ENCODE measurements around the gene SAPCD2. TPM values are rescaled to one million over a fixed set of nuclear protein-coding genes. Genes with fewer than 3 reads are reported as not detected.
"Not testable (repeated sequence)": the region's sequence is repeated elsewhere in the genome, so short reads cannot be mapped to it uniquely, and the experiment has no call there.

The SAPCD2 gene
- total and polyA plus RNA-seq, 4 donors = 0.26 to 0.60 (median 0.50) TPM; not detected in 1

- intact Hi-C loops (cut with DNase I) = loop anchor here (5.0 kb wide), 2 partner anchors 81 to 86 kb away; partner anchors contain the start of genes C8G (in 1 of the 2) and LCN12 (in 1 of the 2)
- H3K27me3 ChIP-seq (ENCODE audit: control insufficient read depth in 1 of 2, insufficient read depth in 2 of 2, low read length in 1 of 2); H3K4me1 ChIP-seq (ENCODE audit: control insufficient read depth in 1 of 2, insufficient read depth in 2 of 2, low read length in 2 of 2); H3K36me3 ChIP-seq (ENCODE audit: control insufficient read depth in 1 of 2, insufficient read depth in 2 of 2, low read length in 1 of 2); H3K4me3 ChIP-seq (ENCODE audit: low read length in 2 of 2); H3K9me3 ChIP-seq (ENCODE audit: control insufficient read depth, low read length); H3K27ac ChIP-seq (ENCODE audit: low read depth in 1 of 2, low read length in 2 of 2); ATAC-seq (ENCODE audit: low FRiP score); DNase-seq: not testable (repeated sequence)
- 94 to 96% methylated on average over 5 of the region's 5 CpGs for WGBS, 2 donors
Observed at GRCh38 chr9:137033481-137033880, 36.9 kb downstream of the SAPCD2 start.

GRCh38 chr9:137032858-137033257 lies 37.5 kb downstream of the SAPCD2 start:
- Histone ChIP-seq H3K27ac (ENCODE audit: low read depth in 1 of 2, low read length in 2 of 2) (no peak overlapping the region), H3K27me3 (ENCODE audit: control insufficient read depth in 1 of 2, insufficient read depth in 2 of 2, low read length in 1 of 2) (no peaks in the 10 kb centered on the region), H3K4me3 (ENCODE audit: low read length in 2 of 2) (no peak overlapping the region), H3K9me3 (ENCODE audit: control insufficient read depth, low read length) (no peaks in the 10 kb centered on the region), H3K36me3 (ENCODE audit: control insufficient read depth in 1 of 2, insufficient read depth in 2 of 2, low read length in 1 of 2) (no peaks in the 10 kb centered on the region), H3K4me1 (ENCODE audit: control insufficient read depth in 1 of 2, insufficient read depth in 2 of 2, low read length in 2 of 2) (no peaks in the 10 kb centered on the region)
- intact Hi-C loops (cut with DNase I) = loop anchor here (5.0 kb wide), 2 partner anchors 81 to 86 kb away; partner anchors contain the start of genes C8G (in 1 of the 2) and LCN12 (in 1 of the 2)
- 85 to 89% methylated on average over 10 of the region's 10 CpGs for WGBS, 2 donors
- ATAC-seq (ENCODE audit: low FRiP score) (no peak), DNase-seq (peak in 1 of 2 donors; percentile 89)

GRCh38 chr9:137031904-137032640 lies 38.3 kb downstream of the SAPCD2 start, which contains the start of gene FUT7:
Gene FUT7 (minus strand): TSS chr9:137032088. CDS start chr9:137031991, 97 bp downstream.
- Histone ChIP-seq H3K27me3 (ENCODE audit: control insufficient read depth in 1 of 2, insufficient read depth in 2 of 2, low read length in 1 of 2) (no peaks in the 10 kb centered on the region), H3K36me3 (ENCODE audit: control insufficient read depth in 1 of 2, insufficient read depth in 2 of 2, low read length in 1 of 2) (no peaks in the 10 kb centered on the region), H3K4me3 (ENCODE audit: low read length in 2 of 2) (no peak within 1 kb of the TSS), H3K9me3 (ENCODE audit: control insufficient read depth, low read length) (no peaks in the 10 kb centered on the region), H3K4me1 (ENCODE audit: control insufficient read depth in 1 of 2, insufficient read depth in 2 of 2, low read length in 2 of 2) (no peaks in the 10 kb centered on the region), H3K27ac (ENCODE audit: low read depth in 1 of 2, low read length in 2 of 2) (no peak within 1 kb of the TSS)
- DNase-seq = no peak
- ATAC-seq (ENCODE audit: low FRiP score) = no peak
- intact Hi-C loops (cut with DNase I) = loop anchor here (5.0 kb wide), 2 partner anchors 80 to 85 kb away; partner anchors contain the start of genes C8G (in 1 of the 2) and LCN12 (in 1 of the 2)
- WGBS, 2 donors = 76 to 78% methylated on average over 16 of the region's 16 CpGs

GRCh38 chr9:137030538-137031527 lies 39.5 kb downstream of the SAPCD2 start:
- Histone ChIP-seq H3K36me3 (ENCODE audit: control insufficient read depth in 1 of 2, insufficient read depth in 2 of 2, low read length in 1 of 2) (no peaks in the 10 kb centered on the region), H3K27ac (ENCODE audit: low read depth in 1 of 2, low read length in 2 of 2) (no peak overlapping the region), H3K27me3 (ENCODE audit: control insufficient read depth in 1 of 2, insufficient read depth in 2 of 2, low read length in 1 of 2) (no peaks in the 10 kb centered on the region), H3K4me3 (ENCODE audit: low read length in 2 of 2) (no peak overlapping the region), H3K4me1 (ENCODE audit: control insufficient read depth in 1 of 2, insufficient read depth in 2 of 2, low read length in 2 of 2) (no peaks in the 10 kb centered on the region), H3K9me3 (ENCODE audit: control insufficient read depth, low read length) (no peaks in the 10 kb centered on the region)
- intact Hi-C loops (cut with DNase I) = loop anchor here (5.0 kb wide), 2 partner anchors 79 to 84 kb away; partner anchors contain the start of genes C8G (in 1 of the 2) and LCN12 (in 1 of the 2)
- ATAC-seq (ENCODE audit: low FRiP score) (no peak), DNase-seq (no peak)
- WGBS, 2 donors = 92 to 94% methylated on average over 64 to 65 of the region's 65 CpGs

GRCh38 chr9:137030006-137030405 lies 40.4 kb downstream of the SAPCD2 start:
- no peaks in the 10 kb centered on the region for H3K4me1 ChIP-seq (ENCODE audit: control insufficient read depth in 1 of 2, insufficient read depth in 2 of 2, low read length in 2 of 2)
- WGBS, 2 donors = 83 to 90% methylated on average over 15 of the region's 15 CpGs
- no peak for ATAC-seq (ENCODE audit: low FRiP score)
- H3K4me3 ChIP-seq (ENCODE audit: low read length in 2 of 2) = no peak overlapping the region
- intact Hi-C loops (cut with DNase I) = loop anchor here (5.0 kb wide), 2 partner anchors 78 to 83 kb away; partner anchors contain the start of genes C8G (in 1 of the 2) and LCN12 (in 1 of the 2)
- no peaks in the 10 kb centered on the region for H3K27me3 ChIP-seq (ENCODE audit: control insufficient read depth in 1 of 2, insufficient read depth in 2 of 2, low read length in 1 of 2)
- H3K9me3 ChIP-seq (ENCODE audit: control insufficient read depth, low read length) = no peaks in the 10 kb centered on the region
- DNase-seq = no peak
- H3K27ac ChIP-seq (ENCODE audit: low read depth in 1 of 2, low read length in 2 of 2) = no peak overlapping the region
- H3K36me3 ChIP-seq (ENCODE audit: control insufficient read depth in 1 of 2, insufficient read depth in 2 of 2, low read length in 1 of 2) = no peaks in the 10 kb centered on the region

GRCh38 chr9:137029058-137029936 lies 41.1 kb downstream of the SAPCD2 start:
- Histone ChIP-seq H3K4me1 (ENCODE audit: control insufficient read depth in 1 of 2, insufficient read depth in 2 of 2, low read length in 2 of 2) (no peaks in the 10 kb centered on the region), H3K4me3 (ENCODE audit: low read length in 2 of 2) (no peak overlapping the region), H3K27ac (ENCODE audit: low read depth in 1 of 2, low read length in 2 of 2) (no peak overlapping the region), H3K27me3 (ENCODE audit: control insufficient read depth in 1 of 2, insufficient read depth in 2 of 2, low read length in 1 of 2) (no peaks in the 10 kb centered on the region), H3K9me3 (ENCODE audit: control insufficient read depth, low read length) (no peaks in the 10 kb centered on the region), H3K36me3 (ENCODE audit: control insufficient read depth in 1 of 2, insufficient read depth in 2 of 2, low read length in 1 of 2) (no peaks in the 10 kb centered on the region)
- 38 to 41% methylated on average over 18 to 19 of the region's 19 CpGs for WGBS, 2 donors
- ATAC-seq (ENCODE audit: low FRiP score) = peak; percentile 79
- peak; percentile 89 to 92 for DNase-seq
- intact Hi-C loops (cut with DNase I) = loop anchor here in 1 of 2 donors (2.0 kb wide), 1 partner anchor 238 kb away; the partner anchor contains the start of gene TMEM141

GRCh38 chr9:137028263-137029057 lies 41.9 kb downstream of the SAPCD2 start:
- no peaks in the 10 kb centered on the region for H3K27me3 ChIP-seq (ENCODE audit: control insufficient read depth in 1 of 2, insufficient read depth in 2 of 2, low read length in 1 of 2)
- no peaks in the 10 kb centered on the region for H3K4me1 ChIP-seq (ENCODE audit: control insufficient read depth in 1 of 2, insufficient read depth in 2 of 2, low read length in 2 of 2)
- ATAC-seq (ENCODE audit: low FRiP score) (peak; percentile 61), DNase-seq (peak; percentile 69 to 87)
- no peaks in the 10 kb centered on the region for H3K36me3 ChIP-seq (ENCODE audit: control insufficient read depth in 1 of 2, insufficient read depth in 2 of 2, low read length in 1 of 2)
- H3K4me3 ChIP-seq (ENCODE audit: low read length in 2 of 2) = peak overlapping the region; percentile 39 to 58
- no peaks in the 10 kb centered on the region for H3K9me3 ChIP-seq (ENCODE audit: control insufficient read depth, low read length)
- 0 to 1% methylated on average over 73 to 98 of the region's 98 CpGs for WGBS, 2 donors
- no peak overlapping the region for H3K27ac ChIP-seq (ENCODE audit: low read depth in 1 of 2, low read length in 2 of 2)
- intact Hi-C loops (cut with DNase I) = loop anchor here in 1 of 2 donors (2.0 kb wide), 1 partner anchor 238 kb away; the partner anchor contains the start of gene TMEM141

Data from aorta (tissue), 5 donors.